MM.1S (cell line): Measurements from ENCODE around the gene PAQR7.

ENCODE experiments used
- DNase-seq: peaks from one replicate; pipeline ENCODE4 v3.0.0-alpha.2; 2015
- H2AFZ ChIP-seq: fragments of 300-600 bp; sonication (generic); 2 replicates; pipeline ENCODE4 v1.6.0; 2016; ENCODE audit warnings: antibody characterized with exemption, low read length
- H3F3A ChIP-seq: fragments of 300-600 bp; sonication (generic); 2 replicates; pipeline ENCODE4 v1.6.1; 2016; ENCODE audit warnings: mild to moderate bottlenecking, antibody characterized with exemption, low read length, moderate library complexity, mixed read lengths; ENCODE audit not compliant: insufficient read depth
- H3K27ac ChIP-seq: fragments of 300-600 bp; sonication (generic); 2 replicates; pipeline ENCODE4 v1.5.1; 2016; ENCODE audit warnings: mild to moderate bottlenecking, low read length
- H3K27me3 ChIP-seq: fragments of 300-600 bp; sonication (generic); replicated peaks from 2 replicates; pipeline ENCODE4 v1.6.0; 2016; ENCODE audit warnings: low read length; ENCODE audit not compliant: insufficient read depth
- H3K36me3 ChIP-seq: fragments of 300-600 bp; sonication (generic); replicated peaks from 2 replicates; pipeline ENCODE4 v1.6.1; 2016; ENCODE audit warnings: mild to moderate bottlenecking, low read length, mixed read lengths; ENCODE audit not compliant: insufficient read depth
- H3K4me1 ChIP-seq: fragments of 300-600 bp; sonication (generic); 2 replicates; pipeline ENCODE4 v1.6.1; 2016; ENCODE audit warnings: low read length, mixed read lengths
- H3K4me2 ChIP-seq: fragments of 300-600 bp; sonication (generic); 2 replicates; pipeline ENCODE4 v1.6.0; 2016; ENCODE audit warnings: low read depth, low read length
- H3K4me3 ChIP-seq: fragments of 300-600 bp; sonication (generic); 2 replicates; pipeline ENCODE4 v1.5.1; 2016; ENCODE audit warnings: low read length, mixed read lengths
- H3K79me2 ChIP-seq: fragments of 300-600 bp; sonication (generic); 2 replicates; pipeline ENCODE4 v1.6.1; 2016; ENCODE audit warnings: mixed run types, low read length, mixed read lengths
- H3K9ac ChIP-seq: fragments of 300-600 bp; sonication (generic); 2 replicates; pipeline ENCODE4 v1.6.1; 2016; ENCODE audit warnings: low read length, mixed read lengths
- H3K9me2 ChIP-seq: fragments of 300-600 bp; sonication (generic); replicated peaks from 2 replicates; pipeline ENCODE4 v1.6.1; 2016; ENCODE audit warnings: mild to moderate bottlenecking, low read length, mixed read lengths; ENCODE audit not compliant: insufficient read depth
- H3K9me3 ChIP-seq: fragments of 300-600 bp; sonication (generic); replicated peaks from 2 replicates; pipeline ENCODE4 v1.6.1; 2016; ENCODE audit warnings: mild to moderate bottlenecking, low read length, mixed read lengths; ENCODE audit not compliant: insufficient read depth
- H4K20me1 ChIP-seq: fragments of 300-600 bp; sonication (generic); 2 replicates; pipeline ENCODE4 v1.6.1; 2016; ENCODE audit warnings: mild to moderate bottlenecking, low read length, moderate library complexity, mixed read lengths; ENCODE audit not compliant: insufficient read depth
- EZH2 ChIP-seq: fragments of 300-600 bp; sonication (generic); optimal IDR thresholded peaks from 2 replicates; pipeline ENCODE3; 2017; ENCODE audit warnings: low read depth, mild to moderate bottlenecking, antibody characterized with exemption, low read length, mixed read lengths
- EZH2phosphoT487 ChIP-seq: fragments of 300-600 bp; sonication (generic); IDR thresholded peaks from 2 replicates; pipeline ENCODE4 v1.6.1; 2018; ENCODE audit warnings: antibody characterized with exemption, low read length
- TF ChIP-seq, protein P1 (sequence below): fragments of 300-600 bp; sonication (generic); IDR thresholded peaks from 2 replicates; pipeline ENCODE4 v1.5.1; 2016; ENCODE audit warnings: antibody characterized with exemption, low read length, mixed read lengths

Gene PAQR7

DNA sequence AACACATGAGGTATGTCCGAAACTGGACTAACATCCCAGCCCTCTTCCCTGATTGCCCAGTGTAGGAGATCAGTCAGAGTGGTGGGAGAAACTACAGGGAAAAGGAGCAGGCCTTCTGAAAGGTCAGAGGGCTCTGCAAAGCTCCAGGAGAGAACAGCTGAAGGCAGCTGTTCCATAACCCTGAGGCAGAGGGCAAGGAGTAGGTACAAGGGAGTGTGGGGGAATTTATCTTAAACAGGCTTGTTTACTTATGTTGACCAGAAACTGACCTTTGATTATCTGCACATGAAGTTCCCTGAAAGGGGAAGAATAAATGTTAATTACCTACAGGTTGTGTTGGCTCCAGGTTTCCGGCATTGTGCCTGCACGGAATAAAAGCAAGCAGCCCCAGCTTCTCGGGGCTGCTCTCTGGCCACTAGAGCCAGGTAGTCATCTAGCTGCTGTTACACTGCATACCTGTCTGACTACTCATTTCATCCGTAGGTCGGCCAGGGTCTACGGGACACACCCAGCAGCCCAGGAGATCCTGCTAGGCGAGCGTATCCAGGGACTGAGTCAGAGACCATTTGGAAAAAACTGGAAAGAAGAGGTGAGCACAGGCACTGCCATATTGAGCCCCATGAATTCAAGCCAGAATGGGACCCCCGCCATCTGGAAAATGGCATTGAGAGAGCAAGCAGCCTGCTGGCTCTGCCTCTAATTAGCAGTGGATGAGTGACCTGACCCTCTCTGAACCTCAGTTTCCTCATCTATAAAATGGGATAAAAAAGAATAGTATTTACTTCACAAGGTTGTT is 14.9 kb upstream of the PAQR7 start:
- no peak overlapping the region for H2AFZ ChIP-seq
- H4K20me1 ChIP-seq, result no peaks in the 10 kb centered on the region
- no peaks in the 10 kb centered on the region for H3K4me1 ChIP-seq
- TF ChIP-seq EZH2 (no peak), EZH2phosphoT487 (no peak)
- TF ChIP-seq, protein P1, sequence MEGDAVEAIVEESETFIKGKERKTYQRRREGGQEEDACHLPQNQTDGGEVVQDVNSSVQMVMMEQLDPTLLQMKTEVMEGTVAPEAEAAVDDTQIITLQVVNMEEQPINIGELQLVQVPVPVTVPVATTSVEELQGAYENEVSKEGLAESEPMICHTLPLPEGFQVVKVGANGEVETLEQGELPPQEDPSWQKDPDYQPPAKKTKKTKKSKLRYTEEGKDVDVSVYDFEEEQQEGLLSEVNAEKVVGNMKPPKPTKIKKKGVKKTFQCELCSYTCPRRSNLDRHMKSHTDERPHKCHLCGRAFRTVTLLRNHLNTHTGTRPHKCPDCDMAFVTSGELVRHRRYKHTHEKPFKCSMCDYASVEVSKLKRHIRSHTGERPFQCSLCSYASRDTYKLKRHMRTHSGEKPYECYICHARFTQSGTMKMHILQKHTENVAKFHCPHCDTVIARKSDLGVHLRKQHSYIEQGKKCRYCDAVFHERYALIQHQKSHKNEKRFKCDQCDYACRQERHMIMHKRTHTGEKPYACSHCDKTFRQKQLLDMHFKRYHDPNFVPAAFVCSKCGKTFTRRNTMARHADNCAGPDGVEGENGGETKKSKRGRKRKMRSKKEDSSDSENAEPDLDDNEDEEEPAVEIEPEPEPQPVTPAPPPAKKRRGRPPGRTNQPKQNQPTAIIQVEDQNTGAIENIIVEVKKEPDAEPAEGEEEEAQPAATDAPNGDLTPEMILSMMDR, result no peak
- DNase-seq, result no peak
- H3K9me2 ChIP-seq, result no peaks in the 10 kb centered on the region
- no peak overlapping the region for H3K27ac ChIP-seq
- H3F3A ChIP-seq, result no peaks in the 10 kb centered on the region
- no peaks in the 10 kb centered on the region for H3K27me3 ChIP-seq
- H3K9me3 ChIP-seq, result no peaks in the 10 kb centered on the region
- H3K36me3 ChIP-seq, result no peaks in the 10 kb centered on the region
- H3K79me2 ChIP-seq, result no peaks in the 10 kb centered on the region
- no peak overlapping the region for H3K9ac ChIP-seq
- H3K4me3 ChIP-seq, result no peak overlapping the region
- H3K4me2 ChIP-seq, result no peak overlapping the region

DNA sequence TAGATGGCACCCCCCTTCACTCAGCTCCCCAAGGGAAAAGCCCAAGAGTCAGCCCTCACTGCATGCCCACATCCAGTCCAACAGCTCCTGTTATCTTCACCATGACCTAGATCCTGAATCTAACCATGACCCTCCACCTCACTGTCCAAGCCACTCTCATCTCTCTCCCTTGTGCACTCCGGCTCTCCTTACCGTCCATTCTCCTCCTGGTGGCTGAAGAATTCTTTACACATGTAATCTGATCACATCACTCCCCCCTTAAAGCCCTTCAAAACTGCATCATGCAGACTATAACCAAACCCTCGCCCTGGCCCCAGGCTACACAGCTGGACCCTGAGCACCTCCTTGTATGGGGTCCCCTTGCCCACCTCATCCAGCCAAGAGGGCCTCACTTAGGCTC is 14.0 kb upstream of the PAQR7 start:
- Histone ChIP-seq H3K9me3 (no peaks in the 10 kb centered on the region), H3K9me2 (no peaks in the 10 kb centered on the region), H2AFZ (no peak overlapping the region), H3K4me1 (no peaks in the 10 kb centered on the region), H3K27me3 (no peaks in the 10 kb centered on the region), H3K4me3 (no peak overlapping the region), H3K27ac (no peak overlapping the region), H3K36me3 (no peaks in the 10 kb centered on the region), H4K20me1 (no peaks in the 10 kb centered on the region), H3K79me2 (no peaks in the 10 kb centered on the region), H3F3A (no peaks in the 10 kb centered on the region), H3K4me2 (no peak overlapping the region), H3K9ac (no peak overlapping the region)
- TF ChIP-seq, protein P1, result no peak
- TF ChIP-seq EZH2 (no peak), EZH2phosphoT487 (no peak)
- DNase-seq, result no peak

DNA sequence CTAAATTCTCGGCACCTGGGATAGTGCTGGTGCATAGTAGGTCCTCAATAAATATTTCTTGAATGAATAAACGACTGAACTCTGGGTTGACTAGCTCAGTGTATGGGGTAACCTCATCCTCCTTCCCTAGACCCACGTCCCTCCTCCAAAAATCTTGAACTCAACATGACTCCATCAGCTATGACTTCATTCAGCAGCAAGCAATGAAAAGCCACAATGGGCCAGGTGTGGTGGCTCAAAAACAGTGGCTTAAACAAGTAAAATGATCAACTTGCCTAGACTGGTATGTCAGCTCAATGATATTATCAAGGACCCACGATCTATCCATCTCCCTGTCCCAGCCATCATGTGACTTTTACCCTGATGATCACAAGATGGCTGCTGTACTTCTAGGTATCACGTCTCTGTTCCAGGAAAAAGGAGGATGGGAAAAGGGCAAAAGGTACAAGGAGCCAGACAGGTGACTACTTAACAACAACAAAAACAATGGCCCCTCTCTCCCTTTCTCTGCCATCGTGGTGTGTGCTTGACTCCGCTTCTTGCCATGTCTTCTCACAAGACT is 13.0 kb upstream of the PAQR7 start:
- H3K36me3 ChIP-seq, result no peaks in the 10 kb centered on the region
- no peaks in the 10 kb centered on the region for H3K79me2 ChIP-seq
- no peaks in the 10 kb centered on the region for H3K9me2 ChIP-seq
- H3K27me3 ChIP-seq, result no peaks in the 10 kb centered on the region
- no peaks in the 10 kb centered on the region for H3K4me1 ChIP-seq
- no peaks in the 10 kb centered on the region for H3F3A ChIP-seq
- no peak for DNase-seq
- TF ChIP-seq EZH2 (no peak), EZH2phosphoT487 (no peak)
- TF ChIP-seq, protein P1, result no peak
- no peak overlapping the region for H3K4me2 ChIP-seq
- no peaks in the 10 kb centered on the region for H4K20me1 ChIP-seq
- H3K9ac ChIP-seq, result no peak overlapping the region
- no peak overlapping the region for H3K4me3 ChIP-seq
- H2AFZ ChIP-seq, result no peak overlapping the region
- no peak overlapping the region for H3K27ac ChIP-seq
- H3K9me3 ChIP-seq, result no peaks in the 10 kb centered on the region
